A549 treated with dexamethasone at 1 μM for 4 hours (cell line): ENCODE data around the gene RFXANK. TPM values are rescaled to one million over a fixed set of nuclear protein-coding genes. Genes with fewer than 3 reads are reported as not detected.

Experiments used
- total RNA-seq: library from RNA; stranded (reverse); fragments of 200-300 nt; extraction: Qiagen RNA extraction; gene quantifications from 5 replicates; pipeline ENCODE4 v1.2.3, GENCODE V29; 2022

The RFXANK gene
- total RNA-seq, result 33.5 to 47.1 TPM (median 40.5 TPM) in 5 replicates

GRCh38 chr19:19192078-19192882 is at the start of gene RFXANK, which contains the start of gene BORCS8:
TSS of gene RFXANK (plus strand) at chr19:19192258. CDS start at chr19:19193947, 1,689 bp downstream.
TSS of gene BORCS8 (minus strand) at chr19:19192152. CDS start at chr19:19192117, 35 bp downstream.

GRCh38 chr19:19170053-19170872 is 21.8 kb upstream of the RFXANK start, which contains the start of gene MEF2B:
TSS of gene MEF2B (minus strand) at chr19:19170263. CDS start at chr19:19150735, 19,528 bp downstream.

GRCh38 chr19:19203012-19203856 is 11.2 kb downstream of the RFXANK start, which contains the start of gene NR2C2AP:
TSS of gene NR2C2AP (minus strand) at chr19:19203414. CDS start at chr19:19203060, 354 bp downstream.

GRCh38 chr19:19211499-19212420 is 19.7 kb downstream of the RFXANK start, which contains the start of gene NCAN:
TSS of gene NCAN (plus strand) at chr19:19211958. CDS start at chr19:19216954, 4,996 bp downstream.

Other genes with a start within 250 kb of the RFXANK start
- 17.5 to 33.3 TPM (median 28.1 TPM) in 5 replicates for gene SUGP2, start 158.7 kb upstream of the RFXANK start, total RNA-seq
- gene ARMC6, start 158.7 kb upstream of the RFXANK start, total RNA-seq, result 25.8 to 30.6 TPM (median 26.6 TPM) in 5 replicates
- gene SLC25A42, start 128.3 kb upstream of the RFXANK start, total RNA-seq, result 0.56 to 0.99 TPM (median 0.92 TPM) in 5 replicates
- gene TMEM161A, start 53.8 kb upstream of the RFXANK start, total RNA-seq, result 16.3 to 27.9 TPM (median 26.3 TPM) in 5 replicates
- gene MEF2B, start 22.0 kb upstream of the RFXANK start, total RNA-seq, result 0.21 to 0.83 TPM (median 0.41 TPM) in 5 replicates
- 7.1 to 12.3 TPM (median 11.0 TPM) in 5 replicates for gene BORCS8, start 106 bp upstream of the RFXANK start, total RNA-seq
- gene NR2C2AP, start 11.2 kb downstream of the RFXANK start, total RNA-seq, result 26.1 to 28.9 TPM (median 27.0 TPM) in 5 replicates
- 0.04 to 0.15 TPM (median 0.06 TPM) in 5 replicates for gene NCAN, start 19.7 kb downstream of the RFXANK start, total RNA-seq
- 0.36 to 0.70 TPM (median 0.44 TPM) in 5 replicates for gene TM6SF2, start 81.0 kb downstream of the RFXANK start, total RNA-seq
- gene SUGP1, start 128.3 kb downstream of the RFXANK start, total RNA-seq, result 22.6 to 26.0 TPM (median 23.8 TPM) in 5 replicates
- 9.0 to 14.4 TPM (median 12.5 TPM) in 5 replicates for gene MAU2, start 128.6 kb downstream of the RFXANK start, total RNA-seq
- gene GATAD2A, start 213.4 kb downstream of the RFXANK start, total RNA-seq, result 32.0 to 60.9 TPM (median 58.7 TPM) in 5 replicates